SK-N-SH (cell line): ENCODE data around the gene CCDC14. TPM values are rescaled to one million over a fixed set of nuclear protein-coding genes. Genes with fewer than 3 reads are reported as not detected.

Source experiments
- CTCF ChIA-PET: fragments of 300-600, 350-600 bp; formaldehyde crosslinking; extraction: SDS; loops from one replicate; lab custom pipeline; 2021; lab: Yijun Ruan, JAX
- POLR2A ChIA-PET: fragments of 350-600 bp; sonication (Branson Sonifier 250); formaldehyde crosslinking; extraction: SDS; loops from one replicate; lab custom pipeline; 2020; ENCODE audit warnings: antibody characterized with exemption, inconsistent platforms; lab: Yijun Ruan, JAX
- DNase-seq: peaks from one replicate; pipeline ENCODE4 v3.0.0; 2012
- H2AFZ ChIP-seq: fragments of 200-600 bp; sonication (generic); 2 replicates; pipeline ENCODE4 v1.8.1; 2016; ENCODE audit warnings: antibody characterized with exemption, mild to moderate bottlenecking, low read depth
- H3F3A ChIP-seq: fragments of 200-600 bp; sonication (generic); replicated peaks from 2 replicates; pipeline ENCODE3; 2016; ENCODE audit warnings: antibody characterized with exemption, mild to moderate bottlenecking; ENCODE audit not compliant: insufficient read depth
- H3K27ac ChIP-seq, 2 experiments: fragments of 200-500 bp in 1 of 2; fragments of 200-600 bp in 1 of 2; sonication (Bioruptor generic) in 1 of 2; sonication (generic), shearing (Covaris generic) in 1 of 2; 2 replicates each; pipeline versions ENCODE4 v1.5.1 to v1.6.1; 2014 to 2016; ENCODE audit warnings: low read depth in 2 of 2, inconsistent platforms in 1 of 2, low read length in 1 of 2, mild to moderate bottlenecking in 1 of 2, mixed read lengths in 1 of 2
- H3K27me3 ChIP-seq: fragments of 200-600 bp; sonication (generic), shearing (Covaris generic); 2 replicates; pipeline ENCODE4 v1.6.1; 2016; ENCODE audit warnings: mixed run types; ENCODE audit not compliant: insufficient read depth
- H3K36me3 ChIP-seq, 2 experiments: fragments of 200-500 bp in 1 of 2; fragments of 200-600 bp in 1 of 2; sonication (Bioruptor generic) in 1 of 2; sonication (generic) in 1 of 2; replicated peaks in 1 of 2; 2 replicates each; pipeline versions ENCODE3 to v1.5.1; 2014 to 2016; ENCODE audit warnings: low read length in 1 of 2, mild to moderate bottlenecking in 1 of 2; ENCODE audit not compliant: insufficient read depth in 2 of 2, control insufficient read depth in 1 of 2
- H3K4me1 ChIP-seq, 2 experiments: fragments of 200-500 bp in 1 of 2; fragments of 200-600 bp in 1 of 2; sonication (Bioruptor generic) in 1 of 2; sonication (generic), shearing (Covaris generic) in 1 of 2; 2 replicates each; pipeline versions ENCODE4 v1.5.1 to v1.6.1; 2014 to 2016; ENCODE audit warnings: low read depth in 1 of 2, low read length in 1 of 2, mixed run types in 1 of 2; ENCODE audit not compliant: insufficient read depth in 2 of 2, control insufficient read depth in 1 of 2
- H3K4me2 ChIP-seq: fragments of 200-600 bp; sonication (generic), shearing (Covaris generic); 2 replicates; pipeline ENCODE4 v1.6.1; 2017; ENCODE audit warnings: mixed run types
- H3K4me3 ChIP-seq, 2 experiments: fragments of 200-500 bp in 1 of 2; fragments of 200-600 bp in 1 of 2; sonication (Bioruptor generic) in 1 of 2; sonication (generic), shearing (Covaris generic) in 1 of 2; 2 replicates each; pipeline versions ENCODE4 v1.5.1 to v1.8.1; 2014 to 2016; ENCODE audit warnings: low read depth in 2 of 2, inconsistent platforms in 1 of 2, low read length in 1 of 2, mild to moderate bottlenecking in 1 of 2, mixed read lengths in 1 of 2, moderate library complexity in 1 of 2
- H3K79me2 ChIP-seq: fragments of 200-600 bp; sonication (generic); 2 replicates; pipeline ENCODE4 v1.8.1; 2017; ENCODE audit warnings: mild to moderate bottlenecking; ENCODE audit not compliant: insufficient read depth
- H3K9ac ChIP-seq: fragments of 200-600 bp; sonication (generic); 2 replicates; pipeline ENCODE4 v1.6.1; 2017; ENCODE audit warnings: mixed run types
- H3K9me2 ChIP-seq: fragments of 200-600 bp; sonication (generic); 2 replicates; pipeline ENCODE4 v1.6.1; 2017; ENCODE audit warnings: mixed run types
- H3K9me3 ChIP-seq: fragments of 200-600 bp; sonication (generic); 2 replicates; pipeline ENCODE4 v1.6.1; 2017; ENCODE audit warnings: mixed run types, mild to moderate bottlenecking, moderate library complexity
- H4K20me1 ChIP-seq: fragments of 200-600 bp; sonication (generic); 2 replicates; pipeline ENCODE4 v1.6.1; 2017; ENCODE audit warnings: mild to moderate bottlenecking, mixed run types; ENCODE audit not compliant: insufficient read depth
- CHD2 ChIP-seq: fragments of 150-350 bp; IDR thresholded peaks from 2 replicates; pipeline ENCODE4 v1.6.1; 2018; ENCODE audit warnings: low read length; ENCODE audit not compliant: partially characterized antibody
- EP300 ChIP-seq, 2 experiments: IDR thresholded peaks; 2 replicates each; pipeline versions ENCODE4 v1.4.0 to v1.6.1; 2012; ENCODE audit warnings: borderline replicate concordance in 1 of 2, low read depth in 1 of 2, low read length in 1 of 2
- EZH2phosphoT487 ChIP-seq: fragments of 200-600 bp; sonication (generic); IDR thresholded peaks from 2 replicates; pipeline ENCODE4 v1.6.1; 2017; ENCODE audit warnings: low read depth, mixed run types, mild to moderate bottlenecking, antibody characterized with exemption, moderate library complexity, borderline replicate concordance
- FOSL2 ChIP-seq: IDR thresholded peaks from 2 replicates; pipeline ENCODE4 v1.4.0; 2012; ENCODE audit warnings: low read depth, mild to moderate bottlenecking, moderate library complexity, borderline replicate concordance
- FOXJ3 ChIP-seq: sonication (generic); formaldehyde crosslinking; IDR thresholded peaks from 2 replicates; pipeline ENCODE4 v1.5.1; 2020; ENCODE audit warnings: mild to moderate bottlenecking, missing genetic modification reagents
- GABPA ChIP-seq: IDR thresholded peaks from 2 replicates; pipeline ENCODE4 v1.4.0; 2012; ENCODE audit warnings: low read depth, mild to moderate bottlenecking
- GATA2 ChIP-seq: sonication (generic); formaldehyde crosslinking; IDR thresholded peaks from 2 replicates; pipeline ENCODE4 v1.5.0; 2020; ENCODE audit warnings: mild to moderate bottlenecking, missing genetic modification reagents
- MAX ChIP-seq: IDR thresholded peaks from 2 replicates; pipeline ENCODE4 v1.4.0; 2012; ENCODE audit warnings: low read depth
- MXI1 ChIP-seq: IDR thresholded peaks from 2 replicates; pipeline ENCODE4 v1.6.1; 2012; ENCODE audit warnings: mild to moderate bottlenecking, low read depth, low read length, improper control_type of control experiment
- PBX3 ChIP-seq: IDR thresholded peaks from 2 replicates; pipeline ENCODE4; 2012
- POLR2AphosphoS5 ChIP-seq: IDR thresholded peaks from 2 replicates; pipeline ENCODE4 v1.6.1; 2012; ENCODE audit warnings: low read depth, low read length
- RAD21 ChIP-seq: IDR thresholded peaks from 2 replicates; pipeline ENCODE4 v1.6.1; 2012; ENCODE audit warnings: mild to moderate bottlenecking, low read length
- RXRA ChIP-seq: IDR thresholded peaks from 2 replicates; pipeline ENCODE4 v1.4.0; 2012; ENCODE audit warnings: low read depth, mild to moderate bottlenecking, borderline replicate concordance
- SIN3A ChIP-seq: IDR thresholded peaks from 2 replicates; pipeline ENCODE4 v1.6.1; 2012; ENCODE audit warnings: low read depth, mild to moderate bottlenecking, low read length, moderate library complexity, borderline replicate concordance
- TEAD4 ChIP-seq: IDR thresholded peaks from 2 replicates; pipeline ENCODE4 v1.4.0; 2012; ENCODE audit warnings: mild to moderate bottlenecking, borderline replicate concordance; ENCODE audit not compliant: insufficient read depth
- polyA plus RNA-seq, 3 experiments: library from polyadenylated mRNA; depleted of rRNA; stranded (reverse); fragments of >200 nt; gene quantifications; 2 replicates each; pipeline ENCODE4 v1.2.3, GENCODE V29; 2012
- TF ChIP-seq, protein P1 (sequence below): fragments of 150-350 bp; IDR thresholded peaks from 2 replicates; pipeline ENCODE4 v1.6.1; 2016; ENCODE audit warnings: mild to moderate bottlenecking, low read depth, low read length
- TF ChIP-seq, protein P2 (sequence below): IDR thresholded peaks from 2 replicates; pipeline ENCODE4 v1.4.0; 2012; ENCODE audit warnings: low read depth, borderline replicate concordance

CCDC14 gene
- polyA plus RNA-seq, 1 of the 3 experiments (the other 2 are of a cell fraction), result 147 TPM

- CTCF ChIA-PET, result no interaction called here
These were observed 40.2 kb downstream of the CCDC14 start for GRCh38 chr3:123920868-123921267.

More at GRCh38 chr3:123920868-123921267, 40.2 kb downstream of the CCDC14 start:
- Histone ChIP-seq H3K4me1 (no peaks in the 10 kb centered on the region), H3K27me3 (no peaks in the 10 kb centered on the region), H3K79me2 (peaks cover 21% of the 10 kb centered on the region; the same call in 1 of the 2 replicates), H3K9me2 (no peaks in the 10 kb centered on the region), H3K4me3 (no peak overlapping the region), H3K9me3 (peaks cover 30% of the 10 kb centered on the region; the same call in 1 of the 2 replicates), H3K36me3 (peaks cover 61 to 93% of the 10 kb centered on the region in 2 experiments), H4K20me1 (no peaks in the 10 kb centered on the region), H3K9ac (no peak overlapping the region), H3K27ac (no peak overlapping the region), H3K4me2 (no peak overlapping the region), H3F3A (no peaks in the 10 kb centered on the region), H2AFZ (no peak overlapping the region)
- TF ChIP-seq EP300 (IDR thresholded peaks at IDR 0.05; ENCODE audit: borderline replicate concordance in 1 of 2, low read depth in 1 of 2, low read length in 1 of 2) (no peak), RXRA (no peak), TEAD4 (no peak), GABPA (no peak), EZH2phosphoT487 (no peak), GATA2 (CRISPR knock-in tag) (no peak), POLR2AphosphoS5 (no peak), PBX3 (no peak), MAX (no peak), FOXJ3 (CRISPR knock-in tag) (no peak), CHD2 (no peak), FOSL2 (no peak), SIN3A (no peak), RAD21 (no peak), MXI1 (no peak)
- TF ChIP-seq, protein P1, sequence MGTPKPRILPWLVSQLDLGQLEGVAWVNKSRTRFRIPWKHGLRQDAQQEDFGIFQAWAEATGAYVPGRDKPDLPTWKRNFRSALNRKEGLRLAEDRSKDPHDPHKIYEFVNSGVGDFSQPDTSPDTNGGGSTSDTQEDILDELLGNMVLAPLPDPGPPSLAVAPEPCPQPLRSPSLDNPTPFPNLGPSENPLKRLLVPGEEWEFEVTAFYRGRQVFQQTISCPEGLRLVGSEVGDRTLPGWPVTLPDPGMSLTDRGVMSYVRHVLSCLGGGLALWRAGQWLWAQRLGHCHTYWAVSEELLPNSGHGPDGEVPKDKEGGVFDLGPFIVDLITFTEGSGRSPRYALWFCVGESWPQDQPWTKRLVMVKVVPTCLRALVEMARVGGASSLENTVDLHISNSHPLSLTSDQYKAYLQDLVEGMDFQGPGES, result no peak
- TF ChIP-seq, protein P2, sequence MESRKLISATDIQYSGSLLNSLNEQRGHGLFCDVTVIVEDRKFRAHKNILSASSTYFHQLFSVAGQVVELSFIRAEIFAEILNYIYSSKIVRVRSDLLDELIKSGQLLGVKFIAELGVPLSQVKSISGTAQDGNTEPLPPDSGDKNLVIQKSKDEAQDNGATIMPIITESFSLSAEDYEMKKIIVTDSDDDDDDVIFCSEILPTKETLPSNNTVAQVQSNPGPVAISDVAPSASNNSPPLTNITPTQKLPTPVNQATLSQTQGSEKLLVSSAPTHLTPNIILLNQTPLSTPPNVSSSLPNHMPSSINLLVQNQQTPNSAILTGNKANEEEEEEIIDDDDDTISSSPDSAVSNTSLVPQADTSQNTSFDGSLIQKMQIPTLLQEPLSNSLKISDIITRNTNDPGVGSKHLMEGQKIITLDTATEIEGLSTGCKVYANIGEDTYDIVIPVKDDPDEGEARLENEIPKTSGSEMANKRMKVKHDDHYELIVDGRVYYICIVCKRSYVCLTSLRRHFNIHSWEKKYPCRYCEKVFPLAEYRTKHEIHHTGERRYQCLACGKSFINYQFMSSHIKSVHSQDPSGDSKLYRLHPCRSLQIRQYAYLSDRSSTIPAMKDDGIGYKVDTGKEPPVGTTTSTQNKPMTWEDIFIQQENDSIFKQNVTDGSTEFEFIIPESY, result no peak
- POLR2A ChIA-PET, result no interaction called here
- DNase-seq, result no peak
